Neural cell (in vitro differentiated cells): ENCODE data around the gene FAM186B. TPM values are rescaled to one million over a fixed set of nuclear protein-coding genes. Genes with fewer than 3 reads are reported as not detected.

ENCODE experiments used
- polyA plus RNA-seq: library from polyadenylated mRNA; depleted of rRNA; stranded (reverse); fragments of >200 nt; gene quantifications from 2 replicates; pipeline ENCODE4 v1.2.3, GENCODE V29; 2014
- small RNA-seq, 3 experiments: library from RNA; depleted of rRNA; stranded (forward); fragments of <200 nt; gene quantifications; one replicate each; pipeline ENCODE3, GENCODE V24; 2012

Gene FAM186B
- polyA plus RNA-seq, 1 donor from 2014 or later, result not detected

Small RNA genes within 50 kb of the gene (small RNA-seq; reads per million reads assigned to genes)
- gene HIGD1AP9, result 0 reads per million in 3 experiments
- 0 reads per million in 3 experiments for gene POLR2KP1
- 0 to 0.46 (median 0) reads per million in 3 experiments for gene RNU6-834P

Other genes starting within 250 kb of the FAM186B start
- gene SPATS2, start 238.2 kb downstream of the FAM186B start, polyA plus RNA-seq, result 55.4 and 58.4 TPM in 2 replicates
- 0.63 and 3.0 TPM in 2 replicates for gene KCNH3, start 66.6 kb downstream of the FAM186B start, polyA plus RNA-seq
- 109 and 112 TPM in 2 replicates for gene MCRS1, start 37.5 kb downstream of the FAM186B start, polyA plus RNA-seq
- gene PRPF40B, start 17.9 kb upstream of the FAM186B start, polyA plus RNA-seq, result 42.0 and 48.4 TPM in 2 replicates
- 5.1 and 9.3 TPM in 2 replicates for gene FMNL3, start 101.8 kb upstream of the FAM186B start, polyA plus RNA-seq
- gene TMBIM6, start 135.9 kb upstream of the FAM186B start, polyA plus RNA-seq, result 308 and 318 TPM in 2 replicates
- 6.2 and 6.5 TPM in 2 replicates for gene NCKAP5L, start 222.8 kb upstream of the FAM186B start, polyA plus RNA-seq
- gene BCDIN3D, start 237.5 kb upstream of the FAM186B start, polyA plus RNA-seq, result 10.0 and 11.0 TPM in 2 replicates